ENCODE data around the gene PCDHGB6.

- TF ChIP-seq, protein P1, sequence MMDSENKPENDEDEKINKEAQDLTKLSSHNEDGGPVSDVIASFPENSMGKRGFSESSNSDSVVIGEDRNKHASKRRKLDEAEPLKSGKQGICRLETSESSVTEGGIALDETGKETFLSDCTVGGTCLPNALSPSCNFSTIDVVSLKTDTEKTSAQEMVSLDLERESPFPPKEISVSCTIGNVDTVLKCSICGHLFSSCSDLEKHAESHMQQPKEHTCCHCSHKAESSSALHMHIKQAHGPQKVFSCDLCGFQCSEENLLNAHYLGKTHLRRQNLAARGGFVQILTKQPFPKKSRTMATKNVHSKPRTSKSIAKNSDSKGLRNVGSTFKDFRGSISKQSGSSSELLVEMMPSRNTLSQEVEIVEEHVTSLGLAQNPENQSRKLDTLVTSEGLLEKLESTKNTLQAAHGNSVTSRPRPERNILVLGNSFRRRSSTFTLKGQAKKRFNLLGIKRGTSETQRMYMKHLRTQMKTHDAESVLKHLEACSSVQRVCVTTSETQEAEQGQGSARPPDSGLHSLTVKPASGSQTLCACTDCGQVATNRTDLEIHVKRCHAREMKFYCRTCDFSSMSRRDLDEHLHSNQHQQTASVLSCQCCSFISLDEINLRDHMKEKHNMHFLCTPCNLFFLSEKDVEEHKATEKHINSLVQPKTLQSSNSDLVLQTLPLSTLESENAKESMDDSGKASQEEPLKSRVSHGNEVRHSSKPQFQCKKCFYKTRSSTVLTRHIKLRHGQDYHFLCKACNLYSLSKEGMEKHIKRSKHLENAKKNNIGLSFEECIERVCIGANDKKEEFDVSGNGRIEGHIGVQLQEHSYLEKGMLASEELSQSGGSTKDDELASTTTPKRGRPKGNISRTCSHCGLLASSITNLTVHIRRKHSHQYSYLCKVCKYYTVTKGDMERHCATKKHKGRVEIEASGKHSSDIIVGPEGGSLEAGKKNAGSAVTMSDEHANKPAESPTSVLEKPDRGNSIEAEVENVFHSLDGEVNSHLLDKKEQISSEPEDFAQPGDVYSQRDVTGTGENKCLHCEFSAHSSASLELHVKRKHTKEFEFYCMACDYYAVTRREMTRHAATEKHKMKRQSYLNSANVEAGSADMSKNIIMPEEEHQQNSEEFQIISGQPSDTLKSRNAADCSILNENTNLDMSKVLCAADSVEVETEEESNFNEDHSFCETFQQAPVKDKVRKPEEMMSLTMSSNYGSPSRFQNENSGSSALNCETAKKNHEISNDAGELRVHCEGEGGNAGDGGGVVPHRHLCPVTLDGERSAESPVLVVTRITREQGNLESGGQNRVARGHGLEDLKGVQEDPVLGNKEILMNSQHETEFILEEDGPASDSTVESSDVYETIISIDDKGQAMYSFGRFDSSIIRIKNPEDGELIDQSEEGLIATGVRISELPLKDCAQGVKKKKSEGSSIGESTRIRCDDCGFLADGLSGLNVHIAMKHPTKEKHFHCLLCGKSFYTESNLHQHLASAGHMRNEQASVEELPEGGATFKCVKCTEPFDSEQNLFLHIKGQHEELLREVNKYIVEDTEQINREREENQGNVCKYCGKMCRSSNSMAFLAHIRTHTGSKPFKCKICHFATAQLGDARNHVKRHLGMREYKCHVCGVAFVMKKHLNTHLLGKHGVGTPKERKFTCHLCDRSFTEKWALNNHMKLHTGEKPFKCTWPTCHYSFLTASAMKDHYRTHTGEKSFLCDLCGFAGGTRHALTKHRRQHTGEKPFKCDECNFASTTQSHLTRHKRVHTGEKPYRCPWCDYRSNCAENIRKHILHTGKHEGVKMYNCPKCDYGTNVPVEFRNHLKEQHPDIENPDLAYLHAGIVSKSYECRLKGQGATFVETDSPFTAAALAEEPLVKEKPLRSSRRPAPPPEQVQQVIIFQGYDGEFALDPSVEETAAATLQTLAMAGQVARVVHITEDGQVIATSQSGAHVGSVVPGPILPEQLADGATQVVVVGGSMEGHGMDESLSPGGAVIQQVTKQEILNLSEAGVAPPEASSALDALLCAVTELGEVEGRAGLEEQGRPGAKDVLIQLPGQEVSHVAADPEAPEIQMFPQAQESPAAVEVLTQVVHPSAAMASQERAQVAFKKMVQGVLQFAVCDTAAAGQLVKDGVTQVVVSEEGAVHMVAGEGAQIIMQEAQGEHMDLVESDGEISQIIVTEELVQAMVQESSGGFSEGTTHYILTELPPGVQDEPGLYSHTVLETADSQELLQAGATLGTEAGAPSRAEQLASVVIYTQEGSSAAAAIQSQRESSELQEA (IDR thresholded peaks at IDR 0.05; ENCODE audit: low read depth) = no peak
- TF ChIP-seq POLR2A (conservative IDR thresholded peaks at IDR 0.05) (no peak), ZC3H4 (CRISPR knock-in tag; IDR thresholded peaks at IDR 0.05; ENCODE audit: borderline replicate concordance) (no peak), NFE2L1 (tag; IDR thresholded peaks at IDR 0.05; ENCODE audit: borderline replicate concordance, low read depth) (no peak), ZFP30 (CRISPR knock-in tag; IDR thresholded peaks at IDR 0.05; ENCODE audit: borderline replicate concordance) (no peak), POLR2AphosphoS5 (IDR thresholded peaks at IDR 0.05; ENCODE audit: control insufficient read depth, insufficient read depth, low read depth, low read length) (no peak), RFX1 (IDR thresholded peaks at IDR 0.05) (no peak), MAZ (CRISPR knock-in tag; conservative IDR thresholded peaks at IDR 0.05 in 1 of 2, IDR thresholded peaks at IDR 0.05 in 1 of 2) (no peak), RBM39 (optimal IDR thresholded peaks at IDR 0.05; ENCODE audit: low read depth, low read length) (no peak)
- TF ChIP-seq, protein P2, sequence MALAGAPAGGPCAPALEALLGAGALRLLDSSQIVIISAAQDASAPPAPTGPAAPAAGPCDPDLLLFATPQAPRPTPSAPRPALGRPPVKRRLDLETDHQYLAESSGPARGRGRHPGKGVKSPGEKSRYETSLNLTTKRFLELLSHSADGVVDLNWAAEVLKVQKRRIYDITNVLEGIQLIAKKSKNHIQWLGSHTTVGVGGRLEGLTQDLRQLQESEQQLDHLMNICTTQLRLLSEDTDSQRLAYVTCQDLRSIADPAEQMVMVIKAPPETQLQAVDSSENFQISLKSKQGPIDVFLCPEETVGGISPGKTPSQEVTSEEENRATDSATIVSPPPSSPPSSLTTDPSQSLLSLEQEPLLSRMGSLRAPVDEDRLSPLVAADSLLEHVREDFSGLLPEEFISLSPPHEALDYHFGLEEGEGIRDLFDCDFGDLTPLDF (CRISPR knock-in tag; IDR thresholded peaks at IDR 0.05) = no peak
- TF ChIP-seq, protein P3, sequence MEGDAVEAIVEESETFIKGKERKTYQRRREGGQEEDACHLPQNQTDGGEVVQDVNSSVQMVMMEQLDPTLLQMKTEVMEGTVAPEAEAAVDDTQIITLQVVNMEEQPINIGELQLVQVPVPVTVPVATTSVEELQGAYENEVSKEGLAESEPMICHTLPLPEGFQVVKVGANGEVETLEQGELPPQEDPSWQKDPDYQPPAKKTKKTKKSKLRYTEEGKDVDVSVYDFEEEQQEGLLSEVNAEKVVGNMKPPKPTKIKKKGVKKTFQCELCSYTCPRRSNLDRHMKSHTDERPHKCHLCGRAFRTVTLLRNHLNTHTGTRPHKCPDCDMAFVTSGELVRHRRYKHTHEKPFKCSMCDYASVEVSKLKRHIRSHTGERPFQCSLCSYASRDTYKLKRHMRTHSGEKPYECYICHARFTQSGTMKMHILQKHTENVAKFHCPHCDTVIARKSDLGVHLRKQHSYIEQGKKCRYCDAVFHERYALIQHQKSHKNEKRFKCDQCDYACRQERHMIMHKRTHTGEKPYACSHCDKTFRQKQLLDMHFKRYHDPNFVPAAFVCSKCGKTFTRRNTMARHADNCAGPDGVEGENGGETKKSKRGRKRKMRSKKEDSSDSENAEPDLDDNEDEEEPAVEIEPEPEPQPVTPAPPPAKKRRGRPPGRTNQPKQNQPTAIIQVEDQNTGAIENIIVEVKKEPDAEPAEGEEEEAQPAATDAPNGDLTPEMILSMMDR (IDR thresholded peaks at IDR 0.05 in 2 of 3, conservative IDR thresholded peaks at IDR 0.05 in 1 of 3; ENCODE audit: insufficient read depth in 2 of 3, low read depth in 1 of 3, low read length in 3 of 3) = no peak
- TF ChIP-seq, protein P4, sequence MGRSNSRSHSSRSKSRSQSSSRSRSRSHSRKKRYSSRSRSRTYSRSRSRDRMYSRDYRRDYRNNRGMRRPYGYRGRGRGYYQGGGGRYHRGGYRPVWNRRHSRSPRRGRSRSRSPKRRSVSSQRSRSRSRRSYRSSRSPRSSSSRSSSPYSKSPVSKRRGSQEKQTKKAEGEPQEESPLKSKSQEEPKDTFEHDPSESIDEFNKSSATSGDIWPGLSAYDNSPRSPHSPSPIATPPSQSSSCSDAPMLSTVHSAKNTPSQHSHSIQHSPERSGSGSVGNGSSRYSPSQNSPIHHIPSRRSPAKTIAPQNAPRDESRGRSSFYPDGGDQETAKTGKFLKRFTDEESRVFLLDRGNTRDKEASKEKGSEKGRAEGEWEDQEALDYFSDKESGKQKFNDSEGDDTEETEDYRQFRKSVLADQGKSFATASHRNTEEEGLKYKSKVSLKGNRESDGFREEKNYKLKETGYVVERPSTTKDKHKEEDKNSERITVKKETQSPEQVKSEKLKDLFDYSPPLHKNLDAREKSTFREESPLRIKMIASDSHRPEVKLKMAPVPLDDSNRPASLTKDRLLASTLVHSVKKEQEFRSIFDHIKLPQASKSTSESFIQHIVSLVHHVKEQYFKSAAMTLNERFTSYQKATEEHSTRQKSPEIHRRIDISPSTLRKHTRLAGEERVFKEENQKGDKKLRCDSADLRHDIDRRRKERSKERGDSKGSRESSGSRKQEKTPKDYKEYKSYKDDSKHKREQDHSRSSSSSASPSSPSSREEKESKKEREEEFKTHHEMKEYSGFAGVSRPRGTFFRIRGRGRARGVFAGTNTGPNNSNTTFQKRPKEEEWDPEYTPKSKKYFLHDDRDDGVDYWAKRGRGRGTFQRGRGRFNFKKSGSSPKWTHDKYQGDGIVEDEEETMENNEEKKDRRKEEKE (IDR thresholded peaks at IDR 0.05; ENCODE audit: borderline replicate concordance in 1 of 2, control insufficient read depth in 1 of 2, low read depth in 2 of 2, low read length in 1 of 2) = no peak
These were observed 23.2 kb upstream of the PCDHGB6 start for GRCh38 chr5:141384471-141385267.

Data from K562 (cell line).